Breast epithelium (tissue), 4 donors: ENCODE data around the gene GABARAP. TPM values are rescaled to one million over a fixed set of nuclear protein-coding genes. Genes with fewer than 3 reads are reported as not detected.

Experiments
- DNase-seq, 2 donors: peaks; one replicate each; pipeline ENCODE4 v3.0.0-alpha.2; 2019; ENCODE audit warnings: low spot score in 2 of 2
- H3K27ac ChIP-seq, 2 donors: fragments of 200-600 bp; sonication (generic) in 1 of 2; one replicate each; pipeline ENCODE4 v1.5.1; 2016 to 2019; ENCODE audit warnings: mild to moderate bottlenecking in 1 of 2
- H3K27me3 ChIP-seq, 2 donors: fragments of 200-600 bp; sonication (generic) in 1 of 2; one replicate each; pipeline versions ENCODE4 v1.5.1 to v1.6.0; 2017 to 2019; ENCODE audit warnings: control low read depth in 1 of 2, mild to moderate bottlenecking in 1 of 2
- H3K36me3 ChIP-seq: fragments of 200-600 bp; one replicate; pipeline ENCODE4 v1.5.1; 2019
- H3K4me1 ChIP-seq, 2 donors: fragments of 200-600 bp; sonication (generic); one replicate each; pipeline ENCODE4 v1.5.1; 2016 to 2019; ENCODE audit warnings: control low read depth in 1 of 2
- H3K4me3 ChIP-seq, 3 donors: fragments of 200-600 bp; sonication (generic); 1 replicate in 2 of 3; 2 replicates in 1 of 3; pipeline ENCODE4 v1.5.1; 2016 to 2019; ENCODE audit warnings: mild to moderate bottlenecking in 3 of 3, moderate library complexity in 2 of 3
- H3K9me3 ChIP-seq, 2 donors: fragments of 200-600 bp; sonication (generic) in 1 of 2; one replicate each; pipeline ENCODE4 v1.5.1; 2016 to 2019; ENCODE audit warnings: control low read depth in 1 of 2
- CTCF ChIP-seq, 3 donors: fragments of 450-650 bp; IDR thresholded peaks; one replicate each; pipeline ENCODE4 v1.5.1; 2016 to 2017; ENCODE audit warnings: antibody characterized with exemption in 3 of 3, mild to moderate bottlenecking in 3 of 3, moderate library complexity in 3 of 3
- POLR2A ChIP-seq: fragments of 450-650 bp; IDR thresholded peaks from one replicate; pipeline ENCODE4 v1.6.1; 2016; ENCODE audit warnings: antibody characterized with exemption, mild to moderate bottlenecking, moderate library complexity
- POLR2AphosphoS5 ChIP-seq, 3 donors: sonication (generic); formaldehyde crosslinking; IDR thresholded peaks; one replicate each; pipeline ENCODE4 v1.6.1; 2017; ENCODE audit warnings: antibody characterized with exemption in 3 of 3
- intact Hi-C: fragments of 100-400 bp; cut with DNase I; formaldehyde crosslinking; loops from one replicate; pipeline ENCODE4 v1.15.1; 2023; ENCODE audit warnings: low total_unique reads
- total RNA-seq, 3 donors: library from RNA; depleted of rRNA; stranded (reverse); fragments of >200 nt; gene quantifications; one replicate each; pipeline ENCODE4 v1.1.0, GENCODE V29; 2016

The GABARAP gene
- total RNA-seq, 3 donors from 2014 or later = 620 to 765 (median 631) TPM

- Histone ChIP-seq H3K27ac (peak overlapping the region; percentile 75 to 96), H3K9me3 (no peaks in the 10 kb centered on the region), H3K4me3 (no peak overlapping the region), H3K4me1 (peaks cover 0 to 6% of the 10 kb centered on the region in 2 donors), H3K36me3 (no peaks in the 10 kb centered on the region), H3K27me3 (peaks cover 5 to 12% of the 10 kb centered on the region in 2 donors)
- intact Hi-C loops = no loop called here
- DNase-seq = peak in 1 of 2 donors; percentile 78
- TF ChIP-seq CTCF (IDR thresholded peaks at IDR 0.05) = no peak
- peak in 1 of 3 donors; percentile 8 for TF ChIP-seq POLR2AphosphoS5 (IDR thresholded peaks at IDR 0.05)
Observed at GRCh38 chr17:7258731-7259554, 16.7 kb upstream of the GABARAP start.

- H3K36me3 ChIP-seq = no peaks in the 10 kb centered on the region
- intact Hi-C loops = no loop called here
Observed at GRCh38 chr17:7256766-7257456, 14.7 kb upstream of the GABARAP start.

GRCh38 chr17:7254511-7254910, 12.3 kb upstream of the GABARAP start:
- intact Hi-C loops = no loop called here
- Histone ChIP-seq H3K27me3 (no peaks in the 10 kb centered on the region), H3K27ac (no peak overlapping the region), H3K4me1 (peaks cover 0 to 20% of the 10 kb centered on the region in 2 donors), H3K36me3 (no peaks in the 10 kb centered on the region), H3K9me3 (no peaks in the 10 kb centered on the region), H3K4me3 (no peak overlapping the region)
- DNase-seq = no peak
- TF ChIP-seq CTCF (IDR thresholded peaks at IDR 0.05) = no peak
- TF ChIP-seq POLR2AphosphoS5 (IDR thresholded peaks at IDR 0.05) = no peak
- TF ChIP-seq POLR2A = no peak

More at GRCh38 chr17:7256766-7257456, 14.7 kb upstream of the GABARAP start:
- Histone ChIP-seq H3K4me1 (peaks cover 6 to 9% of the 10 kb centered on the region in 2 donors), H3K4me3 (no peak overlapping the region), H3K27ac (no peak overlapping the region), H3K27me3 (peaks cover 0 to 3% of the 10 kb centered on the region in 2 donors), H3K9me3 (no peaks in the 10 kb centered on the region)
- no peak for DNase-seq
- no peak for TF ChIP-seq POLR2AphosphoS5 (IDR thresholded peaks at IDR 0.05)
- no peak for TF ChIP-seq CTCF (IDR thresholded peaks at IDR 0.05)
- no peak for TF ChIP-seq POLR2A

DNA sequence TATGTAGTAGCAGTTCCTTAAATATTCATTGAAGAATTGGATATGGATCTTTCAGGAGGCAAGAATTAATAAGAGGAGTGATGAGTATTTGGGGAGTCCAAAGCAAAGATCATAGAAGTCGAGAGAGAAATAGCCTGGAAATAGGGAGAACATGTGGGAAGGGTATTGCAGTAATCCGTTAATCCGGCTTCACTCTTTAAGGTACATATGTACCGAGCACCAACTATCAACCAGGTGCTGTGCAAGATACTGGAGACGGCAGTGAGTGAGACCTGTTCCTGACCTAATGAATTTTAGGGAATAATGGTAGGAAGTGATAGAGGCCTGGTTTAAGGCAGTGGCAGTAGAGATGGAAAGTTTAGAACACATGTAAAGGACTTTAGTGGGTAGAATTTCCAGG, 10.8 kb upstream of the GABARAP start:
- TF ChIP-seq POLR2AphosphoS5 (IDR thresholded peaks at IDR 0.05) (no peak), POLR2A (no peak), CTCF (IDR thresholded peaks at IDR 0.05) (no peak)
- Histone ChIP-seq H3K27me3 (no peaks in the 10 kb centered on the region), H3K4me1 (peaks cover 3 to 28% of the 10 kb centered on the region in 2 donors), H3K9me3 (no peaks in the 10 kb centered on the region), H3K4me3 (peak overlapping the region; percentile 84 to 93 (median 87)), H3K27ac (peak overlapping the region; percentile 100), H3K36me3 (no peaks in the 10 kb centered on the region)
- intact Hi-C loops = no loop called here
- no peak for DNase-seq
